PC-3 (cell line): ENCODE measurements around the gene CAMSAP1. TPM values are rescaled to one million over a fixed set of nuclear protein-coding genes. Genes with fewer than 3 reads are reported as not detected.
A peak's percentile ranks its signal among the peaks of the same experiment; 100 is the strongest.

Source experiments
- ATAC-seq: fragments of 200-7000 bp; cut with Tn5 transposase; 2 replicates; pipeline ENCODE4 v1.9.1; 2020; ENCODE audit warnings: mild to moderate bottlenecking, moderate library complexity
- BruUV-seq: library from RNA; stranded (reverse); fragments of 400-500 nt; replicated peaks from 2 replicates; lab custom pipeline; 2021; lab: Mats Ljungman, UMichigan
- CTCF ChIA-PET: fragments of 300-600 bp; sonication (Branson Sonifier 250); formaldehyde crosslinking; loops from one replicate; lab custom pipeline; 2022; ENCODE audit warnings: antibody characterized with exemption; lab: Charles Lee
- POLR2A ChIA-PET: fragments of 300-600 bp; sonication (Branson Sonifier 250); formaldehyde crosslinking; loops from one replicate; lab custom pipeline; 2022; ENCODE audit warnings: antibody characterized with exemption; ENCODE audit not compliant: unreplicated experiment; lab: Charles Lee
- DNase-seq: peaks from one replicate; pipeline ENCODE4 v3.0.0-alpha.2; 2015
- H2AFZ ChIP-seq: fragments of 300-600 bp; sonication (generic); 2 replicates; pipeline ENCODE4 v1.6.0; 2016; ENCODE audit warnings: antibody characterized with exemption, low read length
- H3F3A ChIP-seq: fragments of 300-600 bp; sonication (generic); one replicate; pipeline ENCODE4 v1.6.0; 2017; ENCODE audit warnings: antibody characterized with exemption, low read length, control low read depth, mild to moderate bottlenecking; ENCODE audit not compliant: unreplicated experiment
- H3K27ac ChIP-seq: fragments of 300-600 bp; sonication (generic); 2 replicates; pipeline ENCODE4 v1.5.1; 2016; ENCODE audit warnings: mild to moderate bottlenecking, low read length
- H3K27me3 ChIP-seq: fragments of 300-600 bp; sonication (generic); 2 replicates; pipeline ENCODE4 v1.6.1; 2016; ENCODE audit warnings: low read length, mixed read lengths
- H3K36me3 ChIP-seq: fragments of 300-600 bp; sonication (generic); 2 replicates; pipeline ENCODE4 v1.6.1; 2016; ENCODE audit warnings: low read depth, mixed run types, low read length, mixed read lengths
- H3K4me1 ChIP-seq: fragments of 300-600 bp; sonication (generic); 2 replicates; pipeline ENCODE4 v1.5.1; 2016; ENCODE audit warnings: low read length; ENCODE audit not compliant: insufficient read depth
- H3K4me2 ChIP-seq: fragments of 300-600 bp; sonication (generic); 2 replicates; pipeline ENCODE4 v1.6.0; 2016; ENCODE audit warnings: low read length
- H3K4me3 ChIP-seq: fragments of 300-600 bp; sonication (generic); 2 replicates; pipeline ENCODE4 v1.5.1; 2016; ENCODE audit warnings: mild to moderate bottlenecking, low read length, mixed read lengths
- H3K79me2 ChIP-seq: fragments of 300-600 bp; sonication (generic); 2 replicates; pipeline ENCODE4 v1.6.1; 2017; ENCODE audit warnings: low read length, mixed read lengths
- H3K9ac ChIP-seq: fragments of 300-600 bp; sonication (generic); 2 replicates; pipeline ENCODE4 v1.6.0; 2016; ENCODE audit warnings: mild to moderate bottlenecking, low read length
- H3K9me2 ChIP-seq: fragments of 300-600 bp; sonication (generic); replicated peaks from 2 replicates; pipeline ENCODE4 v1.6.1; 2016; ENCODE audit warnings: mixed run types, low read length, mixed read lengths
- H3K9me3 ChIP-seq: fragments of 300-600 bp; sonication (generic); 2 replicates; pipeline ENCODE4 v1.6.1; 2016; ENCODE audit warnings: low read length, mixed read lengths
- H4K20me1 ChIP-seq: fragments of 300-600 bp; sonication (generic); 2 replicates; pipeline ENCODE4 v1.6.1; 2016; ENCODE audit warnings: low read length, mixed read lengths
- CTCF ChIP-seq: fragments of 300-600 bp; sonication (generic); conservative IDR thresholded peaks from 2 replicates; pipeline ENCODE4 v1.5.1; 2017; ENCODE audit warnings: antibody characterized with exemption, low read depth, mild to moderate bottlenecking, low read length
- EZH2 ChIP-seq: fragments of 300-600 bp; sonication (generic); IDR thresholded peaks from one replicate; pipeline ENCODE4 v1.6.1; 2017; ENCODE audit warnings: antibody characterized with exemption, mild to moderate bottlenecking, low read length; ENCODE audit not compliant: unreplicated experiment
- EZH2phosphoT487 ChIP-seq: fragments of 300-600 bp; sonication (generic); IDR thresholded peaks from 2 replicates; pipeline ENCODE4 v1.6.1; 2018; ENCODE audit warnings: mild to moderate bottlenecking, antibody characterized with exemption, low read length, borderline replicate concordance
- intact Hi-C: fragments of 100-400 bp; cut with micrococcal nuclease; formaldehyde crosslinking; loops from 2 replicates; pipeline ENCODE4 v1.9.0; 2023
- total RNA-seq: library from RNA; depleted of rRNA; stranded (reverse); fragments of >200 nt; gene quantifications from 2 replicates; pipeline ENCODE4 v1.2.3, GENCODE V29; 2014

Gene CAMSAP1
- total RNA-seq, 1 experiment from 2014 or later, result 16.4 TPM

- CTCF ChIA-PET, result no interaction called here
- Histone ChIP-seq H3K9me2 (no peaks in the 10 kb centered on the region), H2AFZ (no peak overlapping the region), H3K4me2 (peak overlapping the region; percentile 93; the same call in 1 of the 2 replicates), H3K4me1 (peaks cover 26% of the 10 kb centered on the region), H3K79me2 (peaks cover 87% of the 10 kb centered on the region), H3K27me3 (no peaks in the 10 kb centered on the region), H3F3A (peaks cover 9% of the 10 kb centered on the region), H4K20me1 (0 out of 2 replicates have a peak, but pooled peaks cover 5% of the 10 kb centered on the region), H3K4me3 (no peak overlapping the region), H3K9ac (no peak overlapping the region), H3K27ac (peak overlapping the region; percentile 95), H3K36me3 (no peaks in the 10 kb centered on the region), H3K9me3 (no peaks in the 10 kb centered on the region)
- TF ChIP-seq EZH2 (no peak), EZH2phosphoT487 (no peak), CTCF (no peak)
- no TSS peak for BruUV-seq
- intact Hi-C loops, result no loop called here
- DNase-seq, result no peak
- ATAC-seq, result no peak
- POLR2A ChIA-PET, result no interaction called here
Measured at GRCh38 chr9:135903786-135904520, 3.4 kb downstream of the CAMSAP1 start.

- ATAC-seq (no peak), DNase-seq (no peak)
- H3K36me3 ChIP-seq, result no peaks in the 10 kb centered on the region
- no peaks in the 10 kb centered on the region for H3K27me3 ChIP-seq
- H3K9me3 ChIP-seq, result no peaks in the 10 kb centered on the region
- TF ChIP-seq CTCF (no peak), EZH2 (no peak), EZH2phosphoT487 (no peak)
- POLR2A ChIA-PET, result no interaction called here
- H3K4me1 ChIP-seq, result peaks cover 19% of the 10 kb centered on the region
- BruUV-seq, result no TSS peak
- 0 out of 2 replicates have a peak, but pooled peaks cover 9% of the 10 kb centered on the region for H4K20me1 ChIP-seq
- H3K27ac ChIP-seq, result no peak overlapping the region
- no peak overlapping the region for H3K9ac ChIP-seq
- CTCF ChIA-PET, result no interaction called here
- H3K4me2 ChIP-seq, result no peak overlapping the region
- no peak overlapping the region for H2AFZ ChIP-seq
- peaks cover 87% of the 10 kb centered on the region for H3K79me2 ChIP-seq
- H3F3A ChIP-seq, result peaks cover 9% of the 10 kb centered on the region
- intact Hi-C loops, result no loop called here
- H3K9me2 ChIP-seq, result no peaks in the 10 kb centered on the region
- H3K4me3 ChIP-seq, result no peak overlapping the region
Measured at GRCh38 chr9:135903358-135903656, 4.0 kb downstream of the CAMSAP1 start.

- Histone ChIP-seq H3K4me2 (no peak overlapping the region), H3K4me1 (peaks cover 16% of the 10 kb centered on the region), H3K27ac (no peak overlapping the region), H3K4me3 (no peak overlapping the region), H2AFZ (no peak overlapping the region), H4K20me1 (0 out of 2 replicates have a peak, but pooled peaks cover 9% of the 10 kb centered on the region), H3K9ac (no peak overlapping the region), H3K79me2 (peaks cover 87% of the 10 kb centered on the region), H3F3A (peaks cover 9% of the 10 kb centered on the region), H3K27me3 (no peaks in the 10 kb centered on the region), H3K9me3 (no peaks in the 10 kb centered on the region), H3K9me2 (no peaks in the 10 kb centered on the region), H3K36me3 (no peaks in the 10 kb centered on the region)
- no TSS peak for BruUV-seq
- ATAC-seq (no peak), DNase-seq (no peak)
- TF ChIP-seq CTCF (no peak), EZH2phosphoT487 (no peak), EZH2 (no peak)
- intact Hi-C loops, result no loop called here
- POLR2A ChIA-PET, result no interaction called here
- CTCF ChIA-PET, result no interaction called here
Measured at GRCh38 chr9:135902655-135903357, 4.5 kb downstream of the CAMSAP1 start.
